Right lobe of liver (tissue), 4 donors: ENCODE results near the gene CARMIL1.

Experiments
- CTCF ChIP-seq, 4 donors: fragments of 200-600 bp in 3 of 4; fragments of 450-650 bp in 1 of 4; IDR thresholded peaks; one replicate each; pipeline versions ENCODE4 v1.5.1 to v1.8.0; 2016 to 2022; ENCODE audit warnings: antibody characterized with exemption in 4 of 4, mild to moderate bottlenecking in 2 of 4
- POLR2A ChIP-seq: fragments of 450-650 bp; IDR thresholded peaks from one replicate; pipeline ENCODE4 v1.6.1; 2017; ENCODE audit warnings: antibody characterized with exemption, mild to moderate bottlenecking
- donor health status: DM: no; HTN: no; CAD: no.
- donor health status: DM: no; HTN: no; CAD: no.
- donor health status: DM: no; HTN: yes; CAD: no.

- no peak for TF ChIP-seq CTCF (IDR thresholded peaks at IDR 0.05)
- TF ChIP-seq POLR2A, result no peak
These were observed 50.1 kb downstream of the CARMIL1 start for GRCh38 chr6:25329161-25329817.
